Esophagus muscularis mucosa (tissue), 3 donors: Measurements from ENCODE around the gene KPNA1.

Source experiments
- CTCF ChIP-seq, 3 experiments: fragments of 200-600 bp in 2 of 3; fragments of 450-650 bp in 1 of 3; sonication (generic) in 2 of 3; IDR thresholded peaks; one replicate each; pipeline ENCODE4 v1.5.1; 2017 to 2019; ENCODE audit warnings: antibody characterized with exemption in 3 of 3, mild to moderate bottlenecking in 2 of 3, moderate library complexity in 1 of 3
- POLR2A ChIP-seq: fragments of 450-650 bp; IDR thresholded peaks from one replicate; pipeline ENCODE4 v1.6.1; 2017; ENCODE audit warnings: antibody characterized with exemption, moderate library complexity, mild to moderate bottlenecking, low read depth
- POLR2AphosphoS5 ChIP-seq, 2 donors: sonication (generic); formaldehyde crosslinking; IDR thresholded peaks; one replicate each; pipeline ENCODE4 v1.6.1; 2017; ENCODE audit warnings: antibody characterized with exemption in 2 of 2

- no peak for TF ChIP-seq POLR2AphosphoS5 (IDR thresholded peaks at IDR 0.05)
- no peak for TF ChIP-seq CTCF (IDR thresholded peaks at IDR 0.05)
- TF ChIP-seq POLR2A, result no peak
These were observed 48.9 kb upstream of the KPNA1 start for GRCh38 chr3:122563717-122564025.
